OCI-LY7 (cell line): ENCODE measurements around the gene RUSF1.

Experiments
- CTCF ChIP-seq: fragments of 200-600 bp; sonication (generic); conservative IDR thresholded peaks from 2 replicates; pipeline ENCODE4 v1.5.1; 2014; ENCODE audit warnings: mild to moderate bottlenecking, antibody characterized with exemption, low read length, moderate library complexity, mixed read lengths
- EZH2phosphoT487 ChIP-seq: fragments of 200-600 bp; sonication (generic); IDR thresholded peaks from 2 replicates; pipeline ENCODE4 v1.6.1; 2018; ENCODE audit warnings: low read depth, borderline replicate concordance, mild to moderate bottlenecking, mixed run types, antibody characterized with exemption, low read length, moderate library complexity, mixed read lengths

GRCh38 chr16:31480851-31481536 is 27.2 kb downstream of the RUSF1 start:
- TF ChIP-seq CTCF, result no peak
- no peak for TF ChIP-seq EZH2phosphoT487
